Mucosa of gallbladder (tissue), 1 donor: ENCODE measurements around the gene CEACAM1. TPM values are rescaled to one million over a fixed set of nuclear protein-coding genes. Genes with fewer than 3 reads are reported as not detected.
"Not testable (repeated sequence)": the region's sequence is repeated elsewhere in the genome, so short reads cannot be mapped to it uniquely, and the experiment has no call there.

ENCODE experiments used
- DNase-seq: peaks from one replicate; pipeline ENCODE4 v3.0.0-alpha.2; 2020; ENCODE audit warnings: low spot score
- total RNA-seq: library from RNA; stranded (reverse); gene quantifications from one replicate; pipeline ENCODE4 v1.2.1, GENCODE V29; 2021
- donor health status: DM: no; HTN: no; CAD: no.

The CEACAM1 gene
- total RNA-seq, 1 donor from 2014 or later: 19.5 TPM

DNA sequence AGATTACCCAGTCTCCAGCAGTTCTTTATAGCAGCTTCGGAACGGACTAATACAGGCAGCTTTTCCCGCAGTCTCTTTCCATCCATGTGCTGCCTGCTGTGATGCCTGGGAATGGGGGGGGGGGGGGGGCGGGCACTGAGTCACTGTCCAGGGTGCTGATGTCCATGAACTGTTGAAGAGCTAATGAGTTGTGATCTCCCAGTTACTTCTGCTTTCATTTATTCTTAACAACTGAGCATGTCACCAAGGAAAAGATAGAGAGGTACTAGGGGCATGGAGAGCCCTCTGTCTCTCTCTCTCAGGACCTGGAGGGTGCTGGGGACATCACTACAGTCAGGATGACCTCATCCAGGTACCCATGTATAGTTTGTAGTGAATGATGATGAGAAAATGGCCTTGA, 20.3 kb upstream of the CEACAM1 start:
- DNase-seq: no peak

DNA sequence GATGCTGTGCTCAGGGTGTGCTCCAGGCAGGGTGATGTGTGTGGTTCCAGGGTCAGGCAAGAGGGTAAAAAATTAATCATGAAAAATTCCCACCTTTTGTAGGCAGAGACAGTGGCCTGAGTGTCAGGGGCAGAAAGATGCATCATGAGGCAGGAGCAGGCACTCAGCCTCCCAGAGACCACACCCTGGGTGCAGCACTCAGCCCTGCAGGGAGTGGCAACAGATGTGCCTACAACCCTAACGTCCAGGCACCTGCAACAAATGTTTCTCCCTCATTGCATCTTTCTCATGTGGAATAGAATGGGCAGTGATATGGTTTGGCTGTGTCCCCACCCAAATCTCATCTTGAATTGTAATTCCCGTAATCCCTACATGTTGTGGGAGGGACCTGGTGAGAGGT, 19.6 kb upstream of the CEACAM1 start:
- DNase-seq: no peak

DNA sequence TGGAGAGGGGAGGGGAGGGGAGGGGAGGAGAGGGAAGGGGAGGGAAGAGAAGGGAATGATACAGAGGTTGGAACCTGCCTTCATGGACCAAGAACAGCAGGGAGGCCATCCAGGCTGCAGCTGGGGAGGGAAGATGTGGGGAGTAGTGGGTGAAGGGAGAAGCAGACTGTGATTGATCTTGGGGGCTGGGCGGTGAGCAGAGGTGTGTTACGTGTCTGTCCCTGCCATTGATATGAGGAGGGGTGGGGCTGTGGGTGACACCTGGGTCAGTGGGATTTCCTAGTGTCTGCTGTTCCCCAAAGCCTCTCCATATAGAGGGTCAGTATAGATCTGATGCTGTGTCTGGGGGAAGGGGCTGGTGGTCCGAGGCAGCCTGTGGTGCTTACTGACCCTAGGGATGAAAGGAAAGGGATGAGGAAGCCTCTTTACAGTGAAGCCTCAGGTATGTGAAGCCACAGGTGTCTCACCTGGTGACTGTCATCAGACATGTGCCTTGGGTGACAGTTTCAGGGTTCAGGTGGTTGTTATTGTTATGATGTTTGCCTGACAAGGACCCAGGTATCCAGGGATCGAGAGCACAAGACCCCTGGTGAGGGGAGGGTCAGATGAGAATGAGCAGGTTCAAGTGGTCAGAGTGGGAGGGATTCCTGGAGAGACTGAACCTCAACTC, 18.7 kb upstream of the CEACAM1 start:
- no peak for DNase-seq

DNA sequence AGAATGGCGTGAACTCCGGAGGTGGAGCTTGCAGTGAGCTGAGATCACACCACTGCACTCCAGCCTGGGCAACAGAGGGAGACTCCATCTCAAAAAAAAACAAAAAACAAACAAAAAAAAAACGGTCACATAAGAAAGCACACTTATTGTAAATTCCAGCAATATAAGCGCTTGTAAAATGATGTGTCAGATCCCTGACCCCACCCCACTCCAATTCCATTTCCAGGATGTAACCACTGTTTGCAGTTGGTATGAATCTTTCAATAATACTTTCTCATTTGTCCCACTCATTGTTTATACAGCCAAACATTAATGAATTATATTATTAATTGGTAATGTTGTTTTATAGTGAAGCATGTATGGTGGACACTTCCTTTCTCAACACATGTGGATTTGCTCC, 15.9 kb upstream of the CEACAM1 start:
- no peak for DNase-seq

DNA sequence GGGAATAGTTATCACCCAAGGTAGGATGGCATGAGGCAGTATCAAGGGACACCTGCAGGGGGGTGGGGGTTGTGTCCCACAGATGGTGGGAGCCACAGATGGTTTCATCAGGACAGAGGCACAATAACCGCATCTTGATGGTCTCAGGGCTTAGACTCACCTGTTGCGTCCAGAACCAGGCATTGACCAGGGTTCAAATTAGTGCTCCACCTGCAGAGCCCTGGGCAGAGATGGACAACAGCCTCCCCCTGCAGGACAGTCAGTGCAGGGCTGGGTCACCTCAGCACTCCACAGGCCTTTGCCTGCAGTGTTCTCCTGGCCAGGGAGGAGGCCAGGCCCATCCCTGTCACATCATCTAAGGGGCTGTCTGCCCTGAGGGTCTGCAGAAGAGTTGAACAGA, 14.5 kb upstream of the CEACAM1 start:
- no peak for DNase-seq

DNA sequence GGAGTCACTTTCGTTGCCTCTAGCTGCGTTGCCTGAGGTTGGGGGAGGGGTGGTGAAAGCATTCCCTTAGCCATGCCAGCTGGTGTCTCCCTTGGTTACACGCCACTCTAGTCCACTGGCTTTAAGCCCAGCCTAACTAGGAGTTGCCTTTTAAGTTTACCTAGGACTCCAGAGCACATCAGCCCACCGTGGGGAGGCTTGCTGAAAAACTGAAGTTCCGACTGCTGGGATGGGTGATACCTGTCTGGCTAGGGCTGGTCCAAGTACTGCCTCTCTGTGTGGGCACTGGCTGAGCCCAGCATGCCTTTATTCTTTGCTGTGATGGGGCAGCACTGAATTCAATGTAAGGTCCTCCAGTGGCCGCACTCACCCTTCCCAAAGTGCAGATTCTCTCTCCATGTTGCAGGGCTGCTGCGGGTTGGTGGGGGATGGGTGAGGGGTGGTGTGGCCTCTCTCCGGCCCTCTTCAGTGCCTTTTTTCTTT, 11.8 kb upstream of the CEACAM1 start:
- no peak for DNase-seq

- no peak for DNase-seq
Observed at GRCh38 chr19:42538841-42539709, 10.8 kb upstream of the CEACAM1 start.

DNA sequence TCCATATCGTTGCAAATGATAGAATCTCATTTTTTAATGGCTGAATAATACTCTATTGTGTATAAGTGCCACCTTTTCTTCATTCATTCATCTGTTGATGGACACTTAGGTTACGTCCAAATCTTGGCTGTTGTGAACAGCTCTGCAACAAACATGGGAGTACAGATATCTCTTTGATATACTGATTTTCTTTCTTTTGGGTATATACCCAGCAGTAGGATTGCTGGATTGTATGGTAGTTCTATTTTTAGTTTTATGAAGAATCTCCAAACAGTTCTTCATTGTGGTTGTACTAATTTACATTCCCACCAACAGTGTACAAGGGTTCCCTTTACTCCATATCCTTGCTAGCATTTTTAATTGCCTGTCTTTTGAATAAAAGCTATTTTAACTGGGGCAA, 7.0 kb upstream of the CEACAM1 start:
- DNase-seq: not testable (repeated sequence)

DNA sequence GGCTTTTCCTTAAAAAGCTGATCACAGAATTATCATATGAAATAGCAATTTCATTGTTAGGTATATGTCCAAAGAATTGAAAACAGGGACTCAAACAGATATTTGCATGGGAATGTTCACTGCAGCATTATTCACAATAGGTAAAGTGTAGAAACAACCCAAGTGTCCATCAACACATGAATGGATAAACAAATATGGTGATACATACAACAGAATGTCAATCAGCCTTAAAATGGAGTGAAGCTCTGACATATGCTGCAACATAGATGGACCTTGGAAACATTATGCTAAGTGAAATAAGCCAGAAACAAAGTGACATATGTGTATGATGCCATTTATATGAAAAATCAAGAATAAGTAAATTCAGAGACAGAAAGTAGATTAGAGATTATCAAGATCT, 6.1 kb upstream of the CEACAM1 start:
- DNase-seq: no peak

DNA sequence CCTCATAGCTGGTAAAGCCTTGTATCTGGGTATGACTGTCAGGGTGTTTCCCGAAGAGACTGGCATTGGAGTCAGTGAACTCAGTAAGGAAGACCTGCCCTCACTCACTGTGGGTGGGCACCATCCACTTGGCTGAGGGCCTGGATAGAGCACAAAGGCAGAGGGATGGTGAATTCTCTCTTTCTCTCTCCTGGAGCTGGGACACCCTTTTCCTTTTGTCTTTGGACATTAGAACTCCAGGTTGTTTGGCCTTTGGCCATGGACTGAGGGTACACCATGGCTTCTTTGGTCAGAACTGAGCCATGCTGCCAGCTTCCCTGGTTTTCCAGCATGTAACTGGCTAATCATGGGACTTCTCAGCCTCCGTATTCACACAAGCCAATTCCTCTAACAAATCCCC, 4.6 kb upstream of the CEACAM1 start:
- no peak for DNase-seq

DNA sequence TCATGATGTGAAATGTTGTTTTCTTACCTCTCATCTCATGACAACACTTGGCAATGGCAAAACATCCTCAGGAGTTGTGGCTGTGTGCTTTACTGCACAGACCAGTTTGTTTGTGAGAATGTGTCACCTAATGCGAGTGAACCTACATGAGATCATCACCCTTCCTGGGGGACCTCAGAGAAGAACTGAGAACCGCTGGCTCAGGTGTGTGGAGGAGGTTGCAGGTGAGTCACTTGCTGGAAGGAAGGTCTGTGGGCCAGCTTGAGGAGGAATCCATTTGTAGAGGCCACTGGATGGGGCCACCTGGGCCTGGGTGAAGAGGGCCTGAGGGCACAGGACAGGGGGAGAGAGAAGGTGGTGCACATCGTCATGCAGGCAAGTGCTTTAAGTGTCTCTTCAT, 3.0 kb upstream of the CEACAM1 start:
- no peak for DNase-seq

DNA sequence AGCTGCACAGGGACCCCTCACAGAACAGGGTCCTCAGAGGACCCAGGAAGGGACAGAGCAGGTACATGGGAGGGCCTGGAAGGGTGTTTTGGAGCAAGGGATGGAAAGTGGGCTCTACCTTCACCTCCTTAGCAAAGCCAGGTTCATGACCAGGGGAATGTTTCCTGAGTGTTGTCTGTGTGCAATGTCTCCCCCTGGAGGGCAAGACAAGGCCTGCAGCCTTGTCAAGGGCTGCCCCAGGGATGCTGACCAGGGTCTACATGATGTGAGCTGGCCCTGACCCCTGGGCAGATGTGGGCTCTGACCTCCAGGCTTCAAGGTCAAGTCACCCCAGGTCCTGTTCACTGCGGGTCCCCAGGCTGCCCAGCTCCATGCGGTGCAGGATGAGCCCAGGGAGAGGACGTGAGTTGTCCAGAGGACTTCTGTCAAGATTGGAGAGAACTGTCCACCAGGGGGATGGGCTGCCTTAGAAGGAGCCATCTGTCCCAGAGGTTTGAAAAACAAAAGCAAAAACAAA, 1.0 kb upstream of the CEACAM1 start:
- DNase-seq: peak; percentile 75

DNA sequence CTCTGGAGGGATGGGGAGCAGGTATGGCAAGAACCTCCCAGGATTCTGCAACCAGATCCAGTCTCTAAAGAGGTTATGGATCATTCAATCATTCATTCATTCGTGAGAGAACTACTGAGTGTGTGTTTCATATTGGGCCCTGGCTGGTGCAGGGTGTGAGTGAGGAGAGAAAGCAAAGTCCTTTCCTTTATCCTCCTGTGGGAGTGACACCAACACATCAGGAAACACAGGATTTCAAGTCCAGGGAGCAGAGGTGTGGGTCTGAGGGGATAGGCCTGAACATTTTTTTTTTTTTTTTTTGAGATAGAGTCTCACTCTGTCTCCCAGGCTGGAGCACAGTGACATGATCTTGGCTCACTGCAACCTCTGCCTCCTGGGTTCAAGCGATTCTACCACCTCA, 3.3 kb downstream of the CEACAM1 start:
- DNase-seq: no peak

DNA sequence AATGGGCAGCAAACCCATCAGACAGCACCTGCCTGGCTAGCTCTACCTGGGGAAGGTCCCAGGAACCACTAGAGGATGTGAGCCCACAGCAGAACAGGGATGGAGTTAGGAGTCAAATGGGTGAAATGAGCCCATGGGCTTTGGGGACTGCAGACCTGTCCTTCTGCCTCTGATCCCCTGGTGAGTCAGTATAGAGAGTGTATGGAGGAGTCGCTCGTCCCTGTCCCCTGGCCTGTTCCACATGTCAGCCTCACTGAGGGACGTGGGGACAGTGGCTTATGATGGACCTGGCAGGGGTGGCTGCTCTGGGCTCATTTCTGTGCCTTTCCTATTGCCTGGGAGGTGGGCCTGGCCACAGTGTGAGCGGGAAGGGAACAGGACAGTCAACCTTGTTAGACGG, 4.0 kb downstream of the CEACAM1 start:
- no peak for DNase-seq

GRCh38 chr19:42522262-42522661, 6.0 kb downstream of the CEACAM1 start:
- not testable (repeated sequence) for DNase-seq

DNA sequence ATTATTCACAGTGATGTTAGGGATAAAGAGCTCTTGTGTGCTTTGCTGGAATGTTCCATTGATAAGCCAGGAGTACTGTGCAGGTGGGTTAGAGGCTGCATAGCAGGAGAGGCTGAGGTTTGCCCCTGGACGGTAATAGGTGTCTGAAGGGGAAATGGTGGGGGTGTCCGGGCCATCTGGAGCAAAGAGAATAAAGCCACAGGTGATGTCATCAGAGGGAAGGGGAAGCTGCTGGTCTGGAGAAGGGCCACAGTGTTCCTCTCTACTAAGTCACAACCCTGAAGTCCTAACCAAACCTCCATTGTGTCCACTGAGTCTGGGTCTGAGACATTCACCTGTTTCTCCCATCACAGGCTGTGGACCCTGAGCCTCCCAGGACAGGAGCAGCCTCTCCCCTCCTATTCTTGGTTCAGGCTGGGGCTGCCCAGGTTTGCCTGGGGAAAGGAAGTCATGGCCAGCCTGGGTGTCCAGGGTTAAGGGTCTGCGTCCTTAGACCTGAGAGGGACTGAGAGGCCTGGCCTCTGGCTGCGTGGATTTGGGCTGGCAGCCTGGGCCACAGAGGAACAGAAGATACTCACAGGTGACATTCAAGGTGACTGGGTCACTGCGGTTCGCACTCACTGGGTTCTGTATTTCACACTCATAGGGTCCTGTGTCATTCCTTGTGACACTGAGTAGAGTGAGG, 6.8 kb downstream of the CEACAM1 start:
- no peak for DNase-seq

DNA sequence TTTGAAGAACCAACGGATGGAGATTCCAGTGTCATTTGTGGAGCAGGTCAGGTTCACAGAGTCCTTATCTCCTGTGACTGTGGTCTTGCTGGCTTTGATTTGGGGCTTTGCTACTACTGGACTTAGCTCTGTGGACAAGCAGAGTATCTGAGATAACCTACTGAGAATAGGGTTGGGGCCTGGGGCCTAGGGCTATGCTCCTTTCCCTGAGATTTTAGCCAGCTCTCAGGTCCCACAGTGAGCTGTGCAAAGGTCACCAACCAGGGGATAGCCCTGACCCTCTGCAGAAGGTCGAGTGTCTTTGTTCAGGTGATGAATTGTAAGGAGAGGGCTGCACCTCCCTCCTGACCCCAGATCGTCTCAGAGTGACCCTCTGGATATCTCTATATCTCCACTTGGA, 9.2 kb downstream of the CEACAM1 start:
- DNase-seq: no peak

- DNase-seq: no peak
Observed at GRCh38 chr19:42516771-42517170, 11.5 kb downstream of the CEACAM1 start.

GRCh38 chr19:42515241-42515832, 12.9 kb downstream of the CEACAM1 start:
- no peak for DNase-seq

DNA sequence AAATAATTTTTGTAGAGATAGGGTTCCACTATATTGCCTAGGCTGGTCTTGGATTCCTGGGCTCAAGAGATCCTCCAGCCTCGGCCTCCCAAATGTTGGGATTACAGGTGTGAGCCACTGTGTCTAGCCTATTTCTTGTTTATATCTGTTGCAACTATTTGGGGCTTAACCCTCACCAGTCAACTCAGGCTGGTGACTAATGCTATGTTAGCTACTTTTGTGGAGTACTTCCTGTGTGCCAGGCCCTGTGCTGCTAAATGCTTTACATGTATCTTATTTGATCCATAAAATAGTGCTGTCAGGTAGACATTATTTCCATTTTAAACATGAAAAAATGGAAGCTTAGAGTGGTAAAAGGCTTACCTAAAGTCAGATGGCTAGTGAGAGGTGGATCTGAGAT, 13.8 kb downstream of the CEACAM1 start:
- DNase-seq: no peak

DNA sequence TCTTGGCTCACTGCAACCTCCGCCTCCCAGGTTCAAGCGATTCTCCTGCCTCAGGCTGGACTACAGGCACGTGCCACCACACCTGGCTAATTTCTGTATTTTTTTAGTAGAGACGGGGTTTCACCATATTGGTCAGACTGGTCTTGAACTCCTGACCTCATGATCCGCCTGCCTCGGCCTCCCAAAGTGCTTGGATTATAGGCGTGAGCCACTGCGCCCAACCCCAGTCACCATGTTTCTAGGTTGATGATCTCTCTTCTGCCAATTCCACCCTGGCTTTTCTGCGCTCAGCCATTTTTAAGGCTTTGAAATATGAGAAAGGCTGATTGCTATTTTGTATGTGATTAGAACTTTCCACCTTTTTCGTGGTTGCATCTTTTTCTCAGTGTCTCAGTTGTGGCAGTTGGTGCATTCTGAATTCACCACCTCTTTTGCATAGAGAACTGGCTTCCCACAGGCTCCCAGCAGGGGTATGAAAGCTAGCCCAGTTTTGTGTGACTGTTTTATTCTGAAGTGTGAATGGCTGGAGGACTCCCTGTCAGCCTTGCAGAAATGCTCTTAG, 15.5 kb downstream of the CEACAM1 start:
- DNase-seq: no peak
